ENCODE measurements around the gene IL22.

Gene IL22

DNA sequence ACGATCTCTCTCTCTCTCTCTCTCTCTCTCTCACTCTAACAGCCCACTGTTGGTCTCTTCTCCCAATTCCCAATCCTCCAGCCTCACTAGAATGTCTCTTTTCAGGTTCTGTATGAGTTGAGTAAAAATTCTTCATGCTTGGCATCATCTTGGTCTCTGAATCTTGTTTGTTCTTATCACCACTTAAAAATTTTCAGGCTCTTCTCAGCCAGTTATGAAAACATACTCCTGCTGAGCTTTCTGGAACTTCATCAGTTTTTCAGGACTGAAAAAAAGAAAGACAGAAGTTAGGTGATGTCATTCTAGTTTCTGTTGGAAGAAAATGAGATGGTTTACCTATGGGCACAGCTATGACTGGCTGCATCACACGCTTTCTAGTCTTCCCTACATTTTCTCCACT is 11.5 kb upstream of the IL22 start:
- H3K4me3 ChIP-seq (ENCODE audit: low read depth, low read length): no peak overlapping the region

DNA sequence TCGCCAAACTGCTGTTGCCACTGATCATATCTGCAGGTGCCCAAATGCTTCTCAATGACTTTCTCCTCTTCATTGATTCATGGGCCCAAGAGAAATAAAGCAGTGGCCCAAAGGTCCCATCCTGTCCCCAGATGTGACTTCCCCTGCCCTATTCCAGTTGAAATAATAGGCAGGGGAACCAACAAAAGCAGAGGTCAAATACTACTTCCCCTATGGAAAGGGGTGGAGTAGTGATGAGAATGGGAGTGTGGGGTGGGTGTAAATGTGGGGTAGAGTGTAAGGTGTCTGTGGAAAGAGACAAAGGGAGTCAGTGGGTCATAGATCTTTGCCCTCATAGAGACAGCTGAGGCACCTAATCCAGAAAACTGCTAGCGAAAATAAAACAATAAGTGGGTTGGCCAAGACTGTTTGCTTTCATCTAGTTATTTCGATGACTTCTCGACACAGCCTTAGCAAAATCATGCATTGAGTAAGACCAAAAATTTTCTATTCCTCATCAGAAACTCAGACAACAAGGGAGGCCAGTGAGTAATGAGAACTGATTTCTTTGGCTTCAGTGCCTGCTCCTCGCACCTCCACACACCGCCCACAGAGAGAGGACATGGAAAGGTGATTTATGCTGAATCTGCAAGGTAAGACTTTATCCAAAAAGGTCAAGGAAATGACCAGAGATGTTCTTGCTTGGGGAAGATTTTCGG is 10.9 kb upstream of the IL22 start:
- no peak overlapping the region for H3K4me3 ChIP-seq (ENCODE audit: low read depth, low read length)

DNA sequence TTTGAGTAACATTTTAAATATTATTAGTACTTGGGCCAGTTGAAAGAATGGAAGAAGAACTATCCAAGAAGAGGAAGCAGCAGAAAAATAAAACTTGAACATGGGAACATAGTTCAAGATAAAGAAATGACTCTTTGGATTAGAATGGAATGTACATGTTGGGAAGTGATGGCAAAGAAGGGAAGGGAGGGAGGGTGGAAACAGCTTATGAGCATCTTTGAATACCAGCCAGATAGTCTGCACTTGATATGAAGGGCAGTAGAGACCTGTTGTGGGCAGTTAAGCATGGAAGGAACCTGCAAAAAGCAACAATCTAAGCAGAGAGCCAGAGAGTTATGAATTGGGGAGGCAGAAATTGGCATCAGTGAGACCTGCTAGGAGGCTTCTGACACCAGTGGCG is 10.0 kb upstream of the IL22 start:
- H3K4me3 ChIP-seq (ENCODE audit: low read depth, low read length): no peak overlapping the region

DNA sequence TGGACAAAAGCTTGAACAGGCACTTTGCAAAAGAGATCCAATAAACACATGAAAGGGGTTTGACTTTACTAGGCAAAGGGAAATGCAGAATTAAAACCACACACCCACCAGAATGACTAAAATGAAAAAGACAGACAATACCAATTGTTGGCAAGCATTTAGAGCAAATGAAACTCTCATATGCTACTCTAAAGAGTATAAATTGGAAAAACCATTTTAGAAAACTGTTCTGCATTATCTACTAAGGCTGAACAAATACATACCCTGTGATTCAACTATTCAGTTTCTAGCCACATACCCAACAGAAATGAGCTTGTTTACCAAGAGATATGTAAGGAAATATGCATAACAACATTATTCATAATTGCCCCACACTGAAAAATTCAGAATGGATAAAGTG is 8.5 kb upstream of the IL22 start:
- no peak overlapping the region for H3K4me3 ChIP-seq (ENCODE audit: low read depth, low read length)

DNA sequence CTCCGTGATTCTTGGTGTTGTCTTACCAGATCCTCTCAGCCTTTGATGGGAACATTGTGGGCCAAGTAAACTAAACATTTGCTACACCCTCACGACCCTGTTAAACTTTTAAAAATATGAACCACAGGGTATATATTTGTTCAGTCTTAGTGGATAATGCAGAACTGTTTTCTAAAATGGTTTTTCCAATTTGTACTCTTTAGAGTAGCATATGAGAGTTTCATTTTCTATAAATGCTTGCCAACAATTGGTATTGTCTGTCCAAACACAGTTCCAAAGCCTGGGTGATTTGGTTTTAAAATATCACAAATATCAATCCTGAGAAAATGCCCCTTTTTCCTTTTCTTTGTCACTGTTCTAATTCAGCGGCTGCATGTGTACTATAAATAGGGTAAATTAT is 6.7 kb upstream of the IL22 start:
- no peak overlapping the region for H3K4me3 ChIP-seq (ENCODE audit: low read depth, low read length)

DNA sequence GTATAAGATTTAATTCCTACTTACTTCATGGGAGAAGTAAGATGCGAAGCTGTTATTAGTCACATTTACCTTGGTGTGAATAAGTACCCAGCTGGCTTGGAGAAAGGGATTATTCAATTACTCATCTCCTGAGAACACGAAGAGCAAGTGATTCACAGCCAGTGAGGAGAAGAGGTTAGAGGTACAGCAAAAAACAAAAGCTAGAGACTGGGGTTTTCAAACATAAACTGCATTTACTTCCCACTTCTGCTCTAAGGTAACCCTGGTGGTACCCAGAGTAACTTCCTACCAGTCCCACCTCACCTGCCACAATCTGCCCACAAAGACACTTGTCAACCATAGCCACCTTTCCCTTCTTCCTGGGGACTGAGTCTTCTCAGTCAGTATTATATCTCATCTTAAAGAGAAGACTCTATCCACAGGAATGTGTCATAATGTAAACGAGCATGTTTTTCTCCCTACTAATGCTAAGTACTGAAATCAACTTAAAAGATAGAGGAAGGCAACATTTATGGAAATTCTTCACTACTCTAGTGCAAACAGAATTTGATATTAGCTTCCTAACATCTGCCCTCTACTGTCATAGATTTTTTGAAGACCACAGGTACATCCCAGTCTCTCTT is 6.0 kb upstream of the IL22 start:
- no peak overlapping the region for H3K4me3 ChIP-seq (ENCODE audit: low read depth, low read length)

DNA sequence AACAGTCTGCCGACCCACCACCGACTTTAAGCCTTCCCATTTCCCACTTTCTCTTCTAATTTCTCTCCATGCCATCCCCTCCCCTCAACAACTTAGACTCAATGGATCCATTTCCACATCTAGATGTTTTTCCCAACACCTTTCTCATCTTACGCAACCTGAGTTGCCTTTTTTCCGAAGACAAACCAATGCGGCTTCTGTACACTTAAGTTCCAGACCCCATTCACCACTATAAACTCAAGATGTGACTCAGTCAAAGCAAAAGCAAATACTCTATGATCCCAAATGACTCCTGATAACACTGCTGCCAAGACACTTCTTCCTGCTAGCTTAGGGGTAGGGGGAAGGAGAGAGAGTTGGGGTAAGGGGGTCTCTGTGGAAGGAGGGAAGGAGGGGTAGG is 1.3 kb downstream of the IL22 start:
- H3K4me3 ChIP-seq (ENCODE audit: low read depth, low read length): no peak overlapping the region

DNA sequence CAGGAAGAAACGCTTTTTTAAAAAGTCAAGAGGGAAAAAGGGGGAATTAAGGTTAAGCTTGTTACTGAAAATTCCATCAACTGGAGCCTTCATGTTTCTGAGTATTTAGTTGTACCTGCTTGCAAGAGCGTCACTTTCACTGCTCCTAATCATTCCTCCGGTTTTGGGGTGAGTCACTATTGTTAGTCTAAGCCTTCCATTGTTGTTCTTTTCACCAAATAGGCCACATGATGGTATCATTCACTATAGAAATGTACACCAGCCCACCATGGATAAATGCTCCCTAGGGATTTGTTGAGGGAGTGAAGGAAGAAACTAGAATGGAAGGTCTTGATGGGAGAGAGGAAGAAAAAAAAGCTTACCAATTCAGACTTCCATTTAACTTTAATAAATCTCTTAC is 3.0 kb downstream of the IL22 start:
- H3K4me3 ChIP-seq (ENCODE audit: low read depth, low read length): no peak overlapping the region

DNA sequence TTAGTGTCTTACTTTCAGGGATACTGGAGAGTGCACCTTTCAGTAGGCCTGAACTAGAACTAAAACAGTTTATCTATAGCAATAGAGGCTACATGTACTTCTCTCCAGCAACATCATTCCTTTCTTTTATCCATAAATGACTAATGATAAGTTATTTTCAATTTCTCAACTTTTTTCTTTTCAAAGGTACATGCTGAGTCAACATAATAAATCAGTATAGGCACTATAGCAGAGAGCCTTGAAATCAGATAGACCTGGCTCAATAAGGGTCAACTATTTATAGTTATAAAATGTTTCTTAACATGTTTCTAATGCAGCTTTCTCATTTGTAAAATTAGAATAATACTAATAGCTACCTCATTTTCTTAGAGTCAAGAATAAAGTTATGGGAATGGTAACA is 5.6 kb downstream of the IL22 start:
- H3K4me3 ChIP-seq (ENCODE audit: low read depth, low read length): no peak overlapping the region

DNA sequence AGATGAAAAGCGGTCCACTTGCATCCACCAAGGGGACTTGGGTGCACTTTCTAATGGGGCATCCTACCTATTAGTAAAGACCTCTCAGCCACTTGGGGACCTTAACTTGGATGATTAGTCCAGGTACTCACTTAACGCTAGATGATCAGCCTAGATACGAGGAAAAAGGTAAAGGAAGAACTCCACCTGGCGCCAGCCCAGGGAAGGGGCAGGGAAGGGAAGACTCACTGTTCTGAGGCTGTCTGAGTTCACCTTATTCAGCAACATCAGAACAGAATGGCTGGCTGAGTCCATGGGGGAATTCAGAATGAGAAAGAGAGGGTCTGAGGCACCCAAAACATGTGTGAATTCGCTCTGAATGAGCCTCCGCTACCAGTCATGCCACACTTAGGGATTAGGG is 7.1 kb downstream of the IL22 start:
- no peak overlapping the region for H3K4me3 ChIP-seq (ENCODE audit: low read depth, low read length)

DNA sequence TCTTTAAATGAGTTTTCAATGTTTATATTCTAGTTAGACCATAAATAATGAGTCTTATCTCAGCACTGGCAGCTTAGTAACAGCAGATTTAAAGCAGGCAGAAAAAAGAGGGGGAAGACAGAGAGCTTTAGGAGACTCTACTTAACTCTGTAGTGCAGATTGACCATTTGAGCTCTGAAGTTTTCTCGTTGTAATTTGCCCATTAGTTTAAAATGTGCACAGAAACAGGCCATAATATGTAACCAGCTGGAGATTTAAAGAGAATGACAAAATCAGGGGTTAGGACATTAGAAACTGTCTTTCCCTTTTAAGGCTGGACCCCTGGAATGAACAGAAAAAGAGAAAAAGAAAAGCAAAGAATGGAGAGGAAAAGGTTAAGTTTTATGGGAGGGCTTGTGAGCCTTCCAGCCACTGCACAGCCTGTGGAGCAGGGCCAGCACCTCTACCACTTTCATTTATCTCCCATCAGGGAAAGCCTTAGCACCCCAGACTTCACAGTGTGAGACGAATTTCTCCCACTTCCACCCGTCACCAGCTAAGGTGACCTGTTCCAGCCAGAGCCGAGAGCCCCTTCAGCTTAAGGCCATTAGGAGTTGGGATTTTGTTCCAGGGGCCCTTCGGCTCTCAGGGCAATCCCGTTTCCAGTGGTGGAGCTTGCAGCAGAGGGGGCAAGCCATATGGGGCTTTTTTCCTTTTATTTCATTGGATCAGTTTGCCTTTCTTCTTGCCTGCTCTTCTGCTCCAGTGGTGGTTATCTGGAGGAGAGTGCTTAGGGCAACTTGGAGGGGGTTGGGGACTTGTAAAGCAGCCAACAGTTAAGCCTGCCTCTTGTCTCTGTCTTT is 8.0 kb downstream of the IL22 start:
- no peak overlapping the region for H3K4me3 ChIP-seq (ENCODE audit: low read depth, low read length)

DNA sequence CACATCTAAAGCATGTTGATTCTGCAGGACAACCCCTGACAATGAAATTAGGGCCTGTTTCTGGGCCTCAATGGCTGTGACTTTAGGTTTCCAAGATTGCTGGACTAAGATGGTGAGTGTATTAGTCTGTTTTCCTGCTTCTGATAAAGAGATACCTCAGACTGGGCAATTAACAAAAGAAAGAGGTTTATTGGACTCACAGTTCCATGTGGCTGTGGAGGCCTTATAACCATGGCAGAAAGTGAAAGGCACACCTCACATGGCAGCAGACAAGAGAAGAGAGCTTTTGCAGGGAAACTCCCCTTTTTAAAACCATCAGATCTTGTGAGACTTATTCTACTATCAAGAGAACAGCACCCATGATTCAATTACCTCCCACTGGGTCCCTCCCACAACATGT is 10.6 kb downstream of the IL22 start:
- no peak overlapping the region for H3K4me3 ChIP-seq (ENCODE audit: low read depth, low read length)

DNA sequence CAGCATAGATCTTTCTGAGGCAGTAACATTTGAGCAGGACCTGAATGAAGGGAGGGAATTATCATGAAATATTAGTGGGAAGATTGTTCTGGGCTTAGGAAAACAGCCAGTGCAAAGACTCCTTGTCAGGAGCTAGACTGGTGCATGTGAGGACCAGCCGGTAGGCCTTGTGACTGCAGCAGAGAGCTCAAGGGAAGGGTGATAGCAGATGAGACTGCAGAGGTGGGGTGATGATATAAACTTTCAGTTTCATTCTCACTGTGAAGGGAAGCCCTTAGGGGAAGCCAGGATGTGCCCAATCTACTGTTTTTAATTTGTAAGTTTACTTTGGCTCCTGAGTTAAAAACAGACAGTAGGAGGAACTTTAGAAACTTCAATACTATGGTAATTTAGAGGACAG is 12.4 kb downstream of the IL22 start:
- no peak overlapping the region for H3K4me3 ChIP-seq (ENCODE audit: low read depth, low read length)

DNA sequence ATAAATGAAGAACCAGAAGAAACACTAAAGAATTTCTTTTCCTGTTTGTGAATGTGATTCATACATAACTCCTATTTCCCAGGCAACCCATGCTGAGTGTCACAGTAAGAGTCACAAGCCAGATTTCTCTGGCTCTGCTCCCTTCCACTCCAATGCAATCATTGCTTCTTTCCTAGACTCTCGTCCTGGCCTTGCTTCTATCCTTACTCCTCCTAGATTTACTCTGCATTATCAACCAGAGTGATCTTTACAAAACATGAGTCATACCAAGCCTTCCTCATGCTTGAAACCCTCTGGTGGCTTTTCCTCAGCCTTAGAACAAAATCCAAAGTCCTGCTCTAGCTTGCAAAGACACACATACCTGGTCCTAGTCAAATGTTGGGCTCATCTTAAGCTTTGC is 13.3 kb downstream of the IL22 start:
- no peak overlapping the region for H3K4me3 ChIP-seq (ENCODE audit: low read depth, low read length)

DNA sequence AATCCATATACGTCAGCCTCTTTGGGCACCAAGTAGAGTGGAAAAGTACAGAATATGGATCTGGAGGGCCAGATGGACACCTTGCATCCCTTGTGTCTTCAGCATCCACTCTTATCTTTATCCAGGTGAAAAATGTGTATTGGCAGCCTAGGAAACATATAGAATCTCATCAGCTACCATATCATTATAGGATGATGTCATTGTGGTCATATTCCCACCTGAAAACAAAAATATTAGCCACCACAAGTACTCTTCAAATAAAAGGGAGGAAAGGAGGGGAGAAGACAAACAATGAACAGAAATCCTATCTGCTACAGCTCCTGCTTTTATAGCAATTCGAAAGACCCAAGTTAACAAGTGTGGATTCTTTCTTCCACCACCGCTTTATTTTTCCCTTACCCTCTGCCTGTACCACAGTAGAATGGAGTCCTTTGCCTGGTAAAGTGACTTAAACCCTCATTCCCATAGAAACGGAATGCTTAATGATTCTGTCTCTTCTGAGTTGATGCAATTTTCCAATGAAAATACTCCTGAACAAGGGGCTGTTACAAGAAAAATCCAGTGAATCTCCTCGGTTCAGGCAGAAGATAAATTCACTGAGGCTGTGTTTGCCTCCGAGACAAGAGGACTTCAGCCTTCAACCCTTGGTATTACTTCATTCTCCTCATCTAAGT is 14.0 kb downstream of the IL22 start:
- no peak overlapping the region for H3K4me3 ChIP-seq (ENCODE audit: low read depth, low read length)

DNA sequence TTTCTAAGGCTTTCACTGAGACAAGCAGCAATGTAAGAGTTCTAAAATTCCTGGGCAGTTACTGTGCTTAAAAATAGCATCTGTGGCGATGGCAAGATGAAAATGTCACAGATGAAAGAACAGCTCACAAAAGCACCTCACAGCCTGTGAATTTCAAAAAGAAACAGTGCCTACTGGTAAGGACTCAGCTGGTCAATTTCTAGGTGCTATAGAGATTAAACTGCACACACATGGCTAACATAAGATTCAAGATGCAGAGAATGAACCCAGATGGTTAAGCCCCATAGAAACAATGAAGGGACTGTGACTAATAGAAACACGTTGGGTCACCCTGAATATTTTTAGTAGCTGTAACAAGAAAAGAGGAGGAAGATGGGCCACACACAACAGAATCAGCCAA is 15.8 kb downstream of the IL22 start:
- H3K4me3 ChIP-seq (ENCODE audit: low read depth, low read length): no peak overlapping the region

DNA sequence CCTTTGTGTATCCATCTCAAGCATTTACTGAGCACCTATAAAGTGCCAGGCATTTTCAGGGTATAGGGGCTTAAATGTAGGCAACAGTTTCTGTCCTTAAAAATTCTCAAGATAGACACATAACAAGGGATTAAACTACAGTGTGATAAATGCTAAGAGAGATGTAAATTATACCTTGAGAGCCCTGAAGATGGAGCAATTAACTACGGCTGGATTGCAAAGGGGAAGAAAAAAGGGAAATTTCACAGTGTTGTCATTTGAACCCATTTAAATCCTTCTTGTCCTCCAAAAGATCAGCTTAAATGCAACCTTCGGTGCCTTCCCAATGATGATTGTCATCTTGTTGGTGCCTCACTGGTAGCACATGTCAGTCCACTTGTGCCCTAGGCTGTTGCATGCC is 16.3 kb downstream of the IL22 start:
- H3K4me3 ChIP-seq (ENCODE audit: low read depth, low read length): no peak overlapping the region

DNA sequence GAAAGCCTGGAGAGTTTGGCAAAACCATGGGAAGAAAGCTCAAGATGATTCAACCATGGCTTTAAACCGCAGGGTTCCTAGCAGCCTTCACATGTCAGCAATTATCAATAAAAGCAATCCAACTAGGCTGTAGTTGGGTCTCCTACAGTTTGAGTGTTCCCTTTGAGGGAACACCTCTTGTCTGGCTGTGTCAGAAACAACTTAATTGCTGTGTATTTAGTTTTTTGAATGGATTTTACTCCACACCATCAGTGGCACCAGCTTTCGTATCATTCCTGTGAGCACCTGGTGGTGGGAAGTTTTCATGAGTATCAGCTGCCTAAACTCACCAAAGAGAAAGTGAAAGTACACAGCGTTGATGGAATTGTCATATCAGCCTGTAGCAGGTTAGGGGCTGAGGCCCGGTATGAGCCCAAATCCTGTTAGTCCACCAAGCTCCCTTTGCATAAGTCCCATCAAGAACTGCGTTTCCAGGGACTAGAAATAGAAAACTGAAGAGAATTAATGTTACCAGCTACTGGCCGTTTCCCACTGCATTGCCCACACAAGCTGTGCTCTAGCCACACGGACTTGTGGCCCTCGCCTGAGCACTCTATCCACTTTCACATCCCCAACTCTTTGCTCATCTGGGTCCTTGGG is 16.9 kb downstream of the IL22 start:
- no peak overlapping the region for H3K4me3 ChIP-seq (ENCODE audit: low read depth, low read length)

DNA sequence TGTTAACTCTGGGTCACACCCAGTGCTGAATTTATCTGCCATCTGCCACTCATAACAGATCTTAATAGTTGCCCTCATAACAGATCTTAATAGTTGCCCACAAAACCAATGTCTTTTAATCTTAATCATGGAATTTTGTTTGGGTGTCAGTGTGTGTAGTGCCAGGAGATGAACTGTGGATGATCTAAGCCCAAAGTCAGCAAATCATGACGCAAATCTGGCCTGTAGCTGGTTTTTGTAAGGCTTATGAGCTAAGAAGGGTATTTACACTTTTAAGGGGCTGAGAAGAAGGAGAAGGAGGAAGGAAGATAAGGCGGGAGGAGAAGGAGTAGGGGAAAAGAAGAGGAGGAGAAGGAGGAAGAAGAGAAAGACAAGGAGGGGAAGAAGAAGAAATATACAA is 17.8 kb downstream of the IL22 start:
- no peak overlapping the region for H3K4me3 ChIP-seq (ENCODE audit: low read depth, low read length)

DNA sequence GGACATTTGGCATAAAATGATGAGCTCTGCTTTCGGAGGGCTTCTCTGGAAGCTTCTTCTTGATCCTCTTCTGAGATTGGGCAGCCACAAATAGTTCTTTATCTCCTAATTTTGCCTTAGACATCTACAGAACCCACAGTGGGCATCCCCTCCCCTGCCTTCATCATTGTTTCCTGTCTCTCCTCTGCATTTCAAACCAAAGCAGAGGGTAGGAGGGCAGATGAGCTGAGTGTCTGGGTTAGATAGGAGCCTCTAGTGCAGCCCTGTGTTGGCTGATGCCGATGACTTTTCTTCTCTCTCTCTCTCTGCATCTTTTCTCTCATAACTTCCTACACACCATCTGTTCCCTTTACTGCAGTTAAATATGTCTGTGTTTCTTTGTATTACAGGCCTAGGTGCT is 19.3 kb downstream of the IL22 start:
- H3K4me3 ChIP-seq (ENCODE audit: low read depth, low read length): no peak overlapping the region

DNA sequence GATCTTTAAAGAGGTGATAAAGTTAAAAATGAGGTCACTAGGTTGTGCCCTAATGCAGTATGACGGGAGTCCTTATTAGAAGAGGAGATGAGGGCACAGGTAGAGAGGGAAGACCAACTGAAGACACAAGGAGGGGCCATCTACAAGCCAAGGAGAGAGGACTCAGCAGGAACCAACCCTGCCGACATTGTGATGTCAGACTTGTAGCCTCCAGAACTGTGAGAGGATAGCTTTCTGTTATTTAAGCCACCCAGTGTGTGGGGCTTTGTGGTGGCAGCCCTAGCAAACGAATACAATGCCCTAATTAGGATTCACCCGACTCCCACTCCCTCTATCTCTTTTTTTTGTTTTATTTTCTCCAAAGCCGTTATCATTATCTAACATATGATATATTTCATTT is 19.9 kb downstream of the IL22 start:
- H3K4me3 ChIP-seq (ENCODE audit: low read depth, low read length): no peak overlapping the region

Data from iPS-11a (cell line).